Measurements from ENCODE around the gene C2CD4D.

The C2CD4D gene

GRCh38 chr1:151828921-151829320 is 10.7 kb downstream of the C2CD4D start (continued):
- TF ChIP-seq ZNF580 (tag by site-specific recombination; IDR thresholded peaks at IDR 0.05) (no peak), RBAK (tag by site-specific recombination; IDR thresholded peaks at IDR 0.05) (no peak), SP2 (tag by site-specific recombination; IDR thresholded peaks at IDR 0.05) (peak; percentile 60), MZF1 (tag by site-specific recombination; IDR thresholded peaks at IDR 0.05; ENCODE audit: borderline replicate concordance) (no peak), ZNF10 (tag by site-specific recombination; IDR thresholded peaks at IDR 0.05) (no peak)

- no peaks in the 10 kb centered on the region for H3K36me3 ChIP-seq (ENCODE audit: control insufficient read depth in 2 of 2, insufficient read depth in 1 of 2, low read length in 2 of 2)
- H3K9me3 ChIP-seq (ENCODE audit: control insufficient read depth, insufficient read depth, low read depth, low read length) = no peaks in the 10 kb centered on the region
- no peak overlapping the region for H3K4me3 ChIP-seq (ENCODE audit: low read depth, low read length)
- peaks cover 2% of the 10 kb centered on the region for H3K4me1 ChIP-seq (ENCODE audit: control insufficient read depth, insufficient read depth, low read length)
- ChIA-PET CTCF (interaction anchor here (0.6 to 1.3 kb wide), 6 partner anchors 9 to 610 kb away, joined by 3 to 6 read pairs (median 4); no protein-coding TSS in a partner anchor), POLR2A (interaction anchor here (0.6 kb wide), 1 partner anchor 73 kb away, joined by 3 read pairs; no protein-coding TSS in a partner anchor)
- no peak overlapping the region for H3K27ac ChIP-seq (ENCODE audit: extremely low read depth, low read depth, low read length)
- TF ChIP-seq SALL2 (tag by site-specific recombination; IDR thresholded peaks at IDR 0.05; ENCODE audit: borderline replicate concordance) (no peak), ZNF426 (tag by site-specific recombination; IDR thresholded peaks at IDR 0.05) (no peak), ZEB2 (tag by site-specific recombination; IDR thresholded peaks at IDR 0.05) (no peak), ZSCAN5A (tag by site-specific recombination; IDR thresholded peaks at IDR 0.05) (no peak), ZNF341 (tag by site-specific recombination; IDR thresholded peaks at IDR 0.05; ENCODE audit: low read depth) (no peak), ZNF302 (tag by site-specific recombination; IDR thresholded peaks at IDR 0.05; ENCODE audit: low read depth) (no peak), INSM2 (tag by site-specific recombination; IDR thresholded peaks at IDR 0.05) (no peak), BCL6B (tag by site-specific recombination; IDR thresholded peaks at IDR 0.05) (no peak), KLF17 (tag by site-specific recombination; IDR thresholded peaks at IDR 0.05) (no peak), ZNF449 (tag by site-specific recombination; IDR thresholded peaks at IDR 0.05) (no peak), ZNF518A (tag by site-specific recombination; conservative IDR thresholded peaks at IDR 0.05; ENCODE audit: low read depth) (no peak), ZNF239 (tag by site-specific recombination; IDR thresholded peaks at IDR 0.05) (no peak), KLF7 (tag by site-specific recombination; IDR thresholded peaks at IDR 0.05; ENCODE audit: borderline replicate concordance) (no peak), REST (tag by site-specific recombination; IDR thresholded peaks at IDR 0.05) (no peak)
Observed at GRCh38 chr1:151827853-151828252, 11.8 kb downstream of the C2CD4D start.

Measured in HEK293 (cell line).